Measurements from ENCODE around the gene ZNF276.

ZNF276 gene

DNA sequence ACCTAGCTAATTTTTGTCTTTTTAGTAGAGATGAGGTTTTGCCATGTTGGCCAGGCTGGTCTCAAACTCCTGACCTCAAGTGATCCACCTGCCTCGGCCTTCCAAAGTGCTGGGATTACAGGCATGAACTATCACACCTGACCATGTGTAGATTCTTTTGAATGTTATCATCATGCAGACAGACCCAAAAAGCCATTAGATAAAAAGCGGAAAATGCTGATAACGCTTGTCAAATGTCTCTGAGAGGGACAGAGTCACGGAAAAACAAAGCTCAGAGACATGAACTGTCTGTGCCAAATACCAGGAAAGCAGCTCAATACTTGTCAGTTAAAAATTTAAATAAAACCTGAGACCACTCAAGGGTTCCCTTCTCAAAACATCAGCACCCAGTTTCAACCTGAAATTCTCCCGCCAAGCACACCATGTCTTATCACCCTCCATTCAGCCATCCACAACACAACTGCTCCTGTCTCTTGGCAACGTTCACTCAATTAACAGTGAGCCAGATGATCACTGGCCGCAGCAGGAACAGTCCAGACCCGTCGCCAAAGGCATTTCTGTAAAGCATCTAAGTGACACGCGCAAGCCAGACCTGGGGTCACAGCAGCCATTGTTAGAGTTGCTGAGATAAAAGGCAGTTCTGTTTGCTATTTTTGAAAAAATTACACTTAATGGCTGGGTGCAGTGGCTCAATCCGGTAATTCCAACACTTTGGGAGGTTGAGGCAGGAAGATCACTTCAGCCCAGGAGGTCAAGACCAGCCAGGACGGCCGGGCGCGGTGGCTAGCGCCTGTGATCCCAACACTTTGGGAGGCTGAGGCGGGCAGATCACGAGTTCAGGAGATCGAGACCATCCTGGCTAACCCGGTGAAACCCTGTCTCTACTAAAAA is 65.4 kb downstream of the ZNF276 start:
- TF ChIP-seq EGR1 (IDR thresholded peaks at IDR 0.05) (no peak), RAD21 (IDR thresholded peaks at IDR 0.05; ENCODE audit: low read depth) (no peak), TCF12 (IDR thresholded peaks at IDR 0.05; ENCODE audit: low read depth) (no peak), FOXM1 (IDR thresholded peaks at IDR 0.05; ENCODE audit: borderline replicate concordance, low read depth) (no peak)
- TF ChIP-seq, protein P1, sequence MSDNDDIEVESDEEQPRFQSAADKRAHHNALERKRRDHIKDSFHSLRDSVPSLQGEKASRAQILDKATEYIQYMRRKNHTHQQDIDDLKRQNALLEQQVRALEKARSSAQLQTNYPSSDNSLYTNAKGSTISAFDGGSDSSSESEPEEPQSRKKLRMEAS (IDR thresholded peaks at IDR 0.05), result no peak

DNA sequence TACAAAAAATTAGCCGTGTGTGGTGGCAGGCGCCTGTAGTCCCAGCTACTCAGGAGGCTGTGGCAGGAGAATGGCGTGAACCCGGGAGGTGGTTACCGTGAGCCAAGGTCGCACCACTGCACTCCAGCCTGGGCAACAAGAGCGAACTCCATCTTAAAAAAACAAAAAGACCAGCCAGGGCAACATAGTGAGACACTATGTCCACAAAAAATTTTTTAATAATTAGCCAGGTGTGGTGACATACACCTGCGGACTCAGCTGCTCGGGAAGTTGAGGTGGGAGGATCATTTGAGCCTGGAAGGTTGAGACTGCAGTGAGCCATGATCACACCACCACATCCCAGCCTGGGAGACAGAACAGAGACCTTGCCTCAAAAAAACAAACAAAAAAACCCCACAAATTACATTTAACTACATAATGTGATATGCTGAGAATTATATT is 66.0 kb downstream of the ZNF276 start:
- no peak for TF ChIP-seq TEAD4 (IDR thresholded peaks at IDR 0.05)
- no peak for TF ChIP-seq EGR1 (IDR thresholded peaks at IDR 0.05)
- TF ChIP-seq TCF12 (IDR thresholded peaks at IDR 0.05; ENCODE audit: low read depth), result no peak
- no peak for TF ChIP-seq TAF1 (IDR thresholded peaks at IDR 0.05; ENCODE audit: low read depth)
- TF ChIP-seq, protein P2, sequence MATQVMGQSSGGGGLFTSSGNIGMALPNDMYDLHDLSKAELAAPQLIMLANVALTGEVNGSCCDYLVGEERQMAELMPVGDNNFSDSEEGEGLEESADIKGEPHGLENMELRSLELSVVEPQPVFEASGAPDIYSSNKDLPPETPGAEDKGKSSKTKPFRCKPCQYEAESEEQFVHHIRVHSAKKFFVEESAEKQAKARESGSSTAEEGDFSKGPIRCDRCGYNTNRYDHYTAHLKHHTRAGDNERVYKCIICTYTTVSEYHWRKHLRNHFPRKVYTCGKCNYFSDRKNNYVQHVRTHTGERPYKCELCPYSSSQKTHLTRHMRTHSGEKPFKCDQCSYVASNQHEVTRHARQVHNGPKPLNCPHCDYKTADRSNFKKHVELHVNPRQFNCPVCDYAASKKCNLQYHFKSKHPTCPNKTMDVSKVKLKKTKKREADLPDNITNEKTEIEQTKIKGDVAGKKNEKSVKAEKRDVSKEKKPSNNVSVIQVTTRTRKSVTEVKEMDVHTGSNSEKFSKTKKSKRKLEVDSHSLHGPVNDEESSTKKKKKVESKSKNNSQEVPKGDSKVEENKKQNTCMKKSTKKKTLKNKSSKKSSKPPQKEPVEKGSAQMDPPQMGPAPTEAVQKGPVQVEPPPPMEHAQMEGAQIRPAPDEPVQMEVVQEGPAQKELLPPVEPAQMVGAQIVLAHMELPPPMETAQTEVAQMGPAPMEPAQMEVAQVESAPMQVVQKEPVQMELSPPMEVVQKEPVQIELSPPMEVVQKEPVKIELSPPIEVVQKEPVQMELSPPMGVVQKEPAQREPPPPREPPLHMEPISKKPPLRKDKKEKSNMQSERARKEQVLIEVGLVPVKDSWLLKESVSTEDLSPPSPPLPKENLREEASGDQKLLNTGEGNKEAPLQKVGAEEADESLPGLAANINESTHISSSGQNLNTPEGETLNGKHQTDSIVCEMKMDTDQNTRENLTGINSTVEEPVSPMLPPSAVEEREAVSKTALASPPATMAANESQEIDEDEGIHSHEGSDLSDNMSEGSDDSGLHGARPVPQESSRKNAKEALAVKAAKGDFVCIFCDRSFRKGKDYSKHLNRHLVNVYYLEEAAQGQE (IDR thresholded peaks at IDR 0.05; ENCODE audit: low read depth), result no peak
- no peak for TF ChIP-seq EP300 (IDR thresholded peaks at IDR 0.05; ENCODE audit: borderline replicate concordance)
